D721Med (cell line): Measurements from ENCODE around the gene CARD10.

Experiments
- DNase-seq: peaks from one replicate; pipeline ENCODE4 v3.0.0; 2011; ENCODE audit warnings: low spot score; ENCODE audit not compliant: insufficient read length
- FAIRE-seq: peaks from 2 replicates; lab custom pipeline; 2011; peaks lifted over from hg19 to GRCh38; lab: Jason Lieb, UNC
- CTCF ChIP-seq: IDR thresholded peaks from 2 replicates; pipeline ENCODE4 v1.5.1; 2012; ENCODE audit warnings: mild to moderate bottlenecking, control low read depth; ENCODE audit not compliant: insufficient read depth; ENCODE audit errors: missing control alignments

CARD10 gene

GRCh38 chr22:37496651-37497050 lies 22.6 kb downstream of the CARD10 start:
- no peak for TF ChIP-seq CTCF
- no peak for FAIRE-seq

DNA sequence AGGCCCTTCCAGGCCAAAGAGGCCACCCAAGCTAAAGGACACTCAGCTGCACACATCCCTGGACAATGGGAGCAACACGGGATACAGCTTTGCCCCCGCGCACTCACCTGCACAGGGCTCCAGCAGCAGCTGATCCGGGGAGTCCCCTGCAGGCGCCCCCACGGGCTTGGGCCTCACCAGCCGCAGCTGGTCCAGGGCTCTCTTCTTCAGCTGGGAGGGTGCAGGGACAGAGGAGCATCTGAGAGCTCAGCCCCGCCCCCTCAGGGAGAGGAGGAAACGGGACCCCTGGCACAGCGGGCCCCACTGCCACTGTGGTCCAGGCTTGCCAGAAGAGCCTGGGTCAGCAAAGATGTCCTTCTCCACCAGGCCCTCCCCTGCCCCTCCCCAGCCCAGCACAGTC lies 25.2 kb downstream of the CARD10 start:
- FAIRE-seq: no peak
- DNase-seq: no peak
- no peak for TF ChIP-seq CTCF

More at GRCh38 chr22:37496651-37497050, 22.6 kb downstream of the CARD10 start:
- DNase-seq: no peak

GRCh38 chr22:37492428-37493344 lies 26.5 kb downstream of the CARD10 start:
- TF ChIP-seq CTCF: peak; percentile 31
- DNase-seq (no peak), FAIRE-seq (no peak)

DNA sequence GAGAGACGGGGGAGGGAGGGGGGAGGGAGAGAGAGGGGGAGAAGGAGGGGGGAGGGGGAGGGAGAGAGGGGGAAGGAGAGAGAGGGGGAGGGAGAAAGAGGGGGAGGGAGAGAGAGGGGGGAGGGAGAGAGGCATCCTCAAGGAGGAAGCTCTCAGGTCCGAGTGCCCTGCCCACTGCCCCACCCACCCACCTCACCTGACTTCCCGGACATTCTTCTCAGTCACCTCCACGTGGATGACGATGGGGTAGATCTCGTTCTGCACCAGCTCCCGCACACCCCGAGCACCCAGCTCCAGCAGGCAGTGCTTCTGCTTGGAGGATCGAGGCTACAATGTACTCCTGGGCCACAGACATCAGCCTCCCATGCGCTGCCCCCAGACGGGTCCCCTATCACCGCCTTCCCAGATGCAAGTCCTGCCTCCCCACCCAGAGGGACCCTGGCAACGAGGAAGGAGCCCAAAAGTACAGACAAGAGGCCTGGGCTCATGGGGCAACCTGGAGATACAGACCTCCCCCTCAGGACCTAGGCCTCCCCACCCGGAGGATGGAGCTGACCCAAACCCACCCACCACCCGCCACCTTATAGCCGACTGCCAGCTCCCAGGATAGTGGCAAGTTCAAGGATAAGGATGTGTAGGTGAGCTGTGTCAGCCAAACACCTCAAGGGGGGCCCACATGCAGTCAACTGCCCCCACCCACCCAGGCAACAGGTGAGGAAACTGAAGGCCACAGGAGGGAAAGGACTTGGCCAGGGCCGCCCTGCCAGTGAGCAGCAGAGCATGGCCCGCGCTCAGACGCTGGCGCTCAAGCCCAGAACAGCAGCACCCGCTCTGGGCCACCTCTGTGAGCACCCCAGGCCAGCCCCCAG lies 27.4 kb downstream of the CARD10 start:
- no peak for TF ChIP-seq CTCF
- DNase-seq (no peak), FAIRE-seq (no peak)

- no peak for TF ChIP-seq CTCF
- DNase-seq (no peak), FAIRE-seq (no peak)
Measured at GRCh38 chr22:37491106-37491505, 28.1 kb downstream of the CARD10 start.

- FAIRE-seq: no peak
- TF ChIP-seq CTCF: no peak
- no peak for DNase-seq
Measured at GRCh38 chr22:37489983-37490382, 29.2 kb downstream of the CARD10 start.
